HG02885 (cell line): ENCODE data around the gene ASF1A.

Experiments used
- ATAC-seq: cut with Tn5 transposase; IDR thresholded peaks from one replicate; pipeline ENCODE4 v1.9.1; 2021; ENCODE audit warnings: mild to moderate bottlenecking; ENCODE audit not compliant: unreplicated experiment, poor library complexity

ASF1A gene

GRCh38 chr6:118908441-118908840 is 14.5 kb downstream of the ASF1A start:
- ATAC-seq: no peak

GRCh38 chr6:118912646-118913045 is 18.7 kb downstream of the ASF1A start:
- ATAC-seq: no peak

DNA sequence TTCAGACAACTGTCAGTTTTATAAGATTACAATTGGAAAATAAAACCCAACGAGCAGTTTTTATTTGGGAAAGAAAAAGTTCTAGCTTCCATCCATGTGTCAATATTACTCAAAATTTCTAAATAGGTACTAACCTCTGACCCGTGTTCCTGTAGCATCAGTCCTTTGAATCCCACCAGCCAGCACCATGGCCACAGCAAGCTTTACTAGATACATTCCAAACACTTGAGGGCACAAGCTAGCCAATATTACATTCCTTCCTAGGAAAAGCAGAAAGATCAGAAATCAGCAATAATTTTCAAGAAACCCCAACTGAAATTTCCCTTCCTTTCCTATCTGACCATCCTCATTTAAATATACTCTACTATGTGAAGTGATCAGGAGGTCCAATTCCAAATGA is 19.2 kb downstream of the ASF1A start:
- no peak for ATAC-seq

DNA sequence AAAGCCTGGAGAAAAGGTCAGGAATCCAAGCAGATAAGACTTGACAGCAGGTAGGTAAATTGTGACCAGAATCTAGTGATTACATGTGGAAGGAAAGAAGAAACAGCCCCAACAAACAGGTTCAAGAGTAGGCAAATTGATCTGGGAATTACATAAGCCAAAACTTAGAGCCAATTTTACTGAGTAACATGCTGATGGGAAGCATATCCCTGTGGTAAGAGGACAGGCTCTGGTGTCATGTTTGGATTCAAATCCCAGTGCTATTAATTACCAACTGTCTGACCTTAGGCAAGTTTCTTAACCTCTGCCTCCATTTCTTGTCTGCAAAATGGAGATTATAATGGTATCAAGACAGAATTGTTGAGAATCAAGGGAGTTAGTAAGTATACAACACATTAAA is 20.6 kb downstream of the ASF1A start:
- no peak for ATAC-seq

DNA sequence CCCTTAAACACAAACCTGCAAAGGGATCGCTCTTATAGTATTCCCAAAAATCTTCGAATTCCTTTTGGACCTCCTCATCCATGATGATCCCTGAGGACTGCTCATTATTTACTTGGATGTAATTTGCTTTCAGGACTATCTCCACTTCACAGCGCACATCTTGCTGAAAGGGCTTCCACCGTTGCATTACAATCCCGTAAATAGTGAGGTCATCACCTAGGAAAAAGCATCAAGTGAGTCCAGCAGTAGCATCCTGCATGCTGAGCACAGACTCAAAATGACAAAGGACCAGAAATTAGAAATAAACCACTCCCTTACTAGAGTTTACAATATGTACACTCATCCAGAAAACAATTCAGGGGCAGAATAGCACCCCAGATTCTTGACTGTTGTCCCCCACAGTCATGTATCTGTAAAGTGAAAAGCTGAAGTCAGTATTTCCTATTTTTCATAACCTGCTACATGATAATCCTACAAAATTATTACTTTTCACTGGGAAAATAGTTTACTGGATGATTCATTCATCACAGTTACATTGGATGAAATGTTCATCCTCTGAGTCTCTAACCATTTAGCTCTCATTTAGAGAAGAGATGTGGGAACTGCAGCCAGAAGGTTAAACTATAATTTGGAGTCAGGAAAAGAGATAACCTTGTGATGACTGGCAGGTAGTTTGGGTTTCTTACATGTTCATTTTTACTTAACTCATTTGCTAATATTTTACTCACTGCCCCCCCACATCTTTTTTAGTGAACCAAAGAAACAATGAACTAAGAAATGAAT is 23.8 kb downstream of the ASF1A start:
- no peak for ATAC-seq

GRCh38 chr6:118918329-118918725 is 24.4 kb downstream of the ASF1A start:
- no peak for ATAC-seq

DNA sequence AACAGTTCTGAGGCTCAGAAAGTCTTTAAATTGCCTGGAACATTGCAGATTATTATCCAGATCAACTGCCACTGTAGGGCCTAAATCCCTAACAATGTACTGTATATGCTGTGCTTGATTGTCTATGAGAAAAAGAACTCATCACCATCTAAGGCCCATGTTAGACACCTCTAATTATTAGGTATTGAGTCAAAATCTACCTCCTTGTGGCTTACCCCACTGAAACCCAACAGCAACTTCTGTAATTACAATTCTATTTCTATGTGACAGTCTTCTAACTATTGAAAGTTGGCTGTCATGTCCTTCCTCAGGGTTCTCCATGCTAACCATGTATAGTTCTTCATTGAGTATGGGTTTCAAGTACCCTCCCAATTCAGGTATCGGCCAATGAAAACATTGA is 27.1 kb downstream of the ASF1A start:
- no peak for ATAC-seq

DNA sequence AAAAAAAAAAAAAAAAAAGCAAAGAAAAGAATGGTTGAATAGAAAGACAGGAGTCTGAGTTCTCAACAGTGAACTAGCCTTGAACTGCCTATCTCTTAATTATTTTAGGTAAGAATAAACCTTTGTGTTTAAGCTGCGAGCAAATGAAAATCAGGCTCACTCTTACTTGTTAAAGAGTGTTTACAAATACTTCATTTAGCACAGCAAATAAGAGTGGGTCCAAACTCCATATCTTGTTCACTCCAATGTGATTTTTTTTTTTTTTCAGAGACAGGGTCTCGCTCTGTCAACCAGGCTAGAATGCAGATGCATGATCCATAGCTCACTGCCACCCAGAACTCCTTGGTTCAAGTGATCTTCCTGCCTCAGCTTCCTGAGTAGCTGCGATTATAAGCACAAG is 29.1 kb downstream of the ASF1A start:
- no peak for ATAC-seq

DNA sequence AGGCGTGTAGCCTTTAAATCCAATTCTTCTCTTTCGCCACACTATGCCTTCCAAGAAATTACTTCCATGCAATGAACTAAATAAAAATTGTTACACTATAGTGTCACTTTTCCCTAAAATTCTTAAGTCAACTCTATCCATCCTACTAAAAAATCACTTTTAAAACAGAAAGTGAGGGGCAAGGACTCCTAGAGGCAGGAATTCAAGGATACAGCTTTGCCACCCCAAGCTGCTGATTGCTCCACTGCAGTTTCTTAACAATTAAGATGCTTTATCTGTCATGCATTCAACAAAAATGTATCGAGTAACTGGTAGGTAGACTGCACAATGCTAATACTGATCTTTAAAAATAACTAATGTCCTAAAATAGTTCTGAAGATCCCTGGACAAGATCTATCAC is 36.7 kb downstream of the ASF1A start:
- ATAC-seq: no peak

- no peak for ATAC-seq
Measured at GRCh38 chr6:118931436-118931835, 37.5 kb downstream of the ASF1A start.

GRCh38 chr6:118932421-118932820 is 38.5 kb downstream of the ASF1A start:
- ATAC-seq: no peak

DNA sequence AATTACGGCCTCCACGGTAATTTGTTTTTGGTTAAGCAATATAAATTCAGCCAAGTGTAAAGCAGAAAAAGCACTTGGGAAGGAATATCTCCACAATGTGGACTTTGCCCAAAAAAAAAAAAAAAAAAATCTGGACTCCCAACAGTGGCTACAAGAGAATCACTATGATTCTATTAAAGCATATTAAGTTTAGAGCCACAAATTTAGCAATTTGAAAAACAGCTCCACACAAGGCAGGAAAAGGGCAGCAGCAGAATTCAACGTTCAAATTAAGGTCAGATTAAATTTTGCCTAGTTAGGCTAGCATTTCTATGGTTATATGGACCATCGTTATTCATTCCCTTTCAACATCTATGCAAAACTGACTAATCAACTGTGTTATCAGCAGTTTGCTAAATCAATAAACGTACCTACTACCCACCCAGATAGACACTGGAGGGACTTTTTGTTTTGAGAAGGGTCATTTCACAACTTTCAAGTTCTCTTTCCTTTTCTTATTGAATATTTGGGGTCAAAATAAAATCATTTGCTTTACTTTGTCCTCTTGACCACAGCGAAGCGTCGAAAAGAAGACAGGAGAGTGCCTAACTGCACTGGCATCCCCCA is 40.0 kb downstream of the ASF1A start:
- peak; percentile 0 for ATAC-seq

- peak; percentile 95 for ATAC-seq
Measured at GRCh38 chr6:118934461-118935330, 40.7 kb downstream of the ASF1A start, which contains the start of gene MCM9. MCM9 (minus strand) TSS chr6:118935159; CDS start chr6:118931723, 3,436 bp downstream.

DNA sequence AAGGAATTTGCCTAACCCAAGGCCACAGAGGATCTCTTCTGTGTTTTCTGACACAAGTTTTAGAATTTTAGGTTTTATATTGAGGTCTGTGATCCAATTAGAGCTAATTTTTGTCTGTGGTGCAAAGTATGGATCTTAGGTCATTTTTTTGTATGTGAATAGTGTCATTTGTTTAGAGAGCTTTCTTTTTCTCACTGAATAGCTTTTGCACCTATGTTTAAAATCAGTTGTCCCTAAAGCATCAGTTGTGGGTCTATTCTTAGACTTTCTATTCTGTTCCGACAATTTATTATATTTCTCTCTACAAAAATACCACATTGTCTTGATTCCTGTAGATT is 41.3 kb downstream of the ASF1A start:
- peak; percentile 5 for ATAC-seq

DNA sequence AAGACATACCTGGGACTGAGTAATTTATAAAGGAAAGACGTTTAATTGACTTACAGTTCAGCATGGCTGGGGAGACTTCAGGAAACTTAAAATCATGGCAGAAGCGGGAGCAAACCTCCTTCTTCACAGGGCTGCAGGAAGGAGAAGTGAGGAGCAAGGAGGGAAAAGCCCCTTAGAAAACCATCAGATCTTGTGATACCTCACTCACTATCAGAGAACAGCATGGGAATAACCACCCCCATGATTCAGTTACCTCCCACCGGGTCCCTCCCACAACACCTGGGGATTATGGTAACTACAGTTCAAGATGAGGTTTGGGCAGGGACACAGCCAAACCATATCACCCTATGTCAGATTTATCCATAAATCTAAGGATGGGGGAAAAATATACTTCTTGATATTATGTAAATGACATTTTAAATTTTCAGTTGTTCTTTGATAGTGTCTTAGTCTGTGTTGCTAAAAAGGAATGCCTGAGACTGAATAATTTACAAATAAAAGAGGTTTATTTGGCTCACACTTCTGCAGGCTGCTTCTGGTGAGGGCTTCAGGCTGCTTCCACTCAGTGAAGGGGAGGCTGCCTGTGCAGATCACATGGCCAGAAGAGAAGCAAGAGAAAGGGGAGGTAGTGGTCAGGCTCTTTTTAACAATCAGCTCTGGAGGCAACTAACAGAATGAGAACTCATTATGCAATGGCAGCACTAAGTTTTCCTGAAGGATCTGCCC is 42.2 kb downstream of the ASF1A start:
- ATAC-seq: no peak

DNA sequence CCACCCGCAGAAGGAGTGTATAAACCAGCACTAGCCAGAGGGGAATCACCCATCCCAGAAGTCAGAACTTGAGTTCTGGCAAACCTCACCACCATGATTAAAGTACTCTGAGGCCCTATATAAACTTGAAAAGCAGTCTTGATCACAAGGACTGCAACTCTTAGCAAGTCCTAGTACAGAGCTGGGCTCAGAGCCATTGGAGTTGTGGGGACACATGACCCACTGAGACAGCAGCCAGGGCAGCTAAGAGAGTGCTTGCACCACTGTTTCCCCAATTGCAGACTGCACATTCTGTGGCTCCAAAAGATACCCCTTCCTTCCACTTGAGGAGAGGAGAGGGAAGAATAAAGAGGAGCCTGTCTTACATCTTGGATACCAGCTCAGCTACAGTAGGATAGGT is 45.7 kb downstream of the ASF1A start:
- no peak for ATAC-seq

- no peak for ATAC-seq
Measured at GRCh38 chr6:118940770-118941169, 46.8 kb downstream of the ASF1A start.

GRCh38 chr6:118945217-118945616 is 51.3 kb downstream of the ASF1A start:
- no peak for ATAC-seq

- peak; percentile 55 for ATAC-seq
Measured at GRCh38 chr6:118952683-118953082, 58.7 kb downstream of the ASF1A start.

DNA sequence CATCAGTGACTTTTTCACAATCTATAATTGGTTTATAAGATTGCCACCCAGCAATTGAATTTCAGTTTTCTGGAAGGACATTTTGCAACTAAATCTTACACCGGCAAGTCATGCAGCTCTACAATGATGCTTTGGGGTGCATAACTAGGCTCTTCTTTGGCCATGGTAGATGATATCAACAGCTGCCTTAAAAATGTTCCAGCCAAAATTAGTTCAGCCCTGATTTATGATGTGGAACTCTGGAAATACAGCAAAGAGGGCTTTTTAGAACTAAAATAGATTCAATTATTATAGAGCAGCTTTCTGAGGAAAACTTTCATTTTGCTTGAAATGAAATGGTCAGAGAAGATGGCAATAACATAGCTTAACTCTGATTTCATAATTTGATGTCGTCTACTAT is 59.4 kb downstream of the ASF1A start:
- no peak for ATAC-seq
